GM12892 (cell line): ENCODE measurements around the gene CUBN.

Experiments
- POLR2A ChIP-seq: IDR thresholded peaks from 2 replicates; pipeline ENCODE4 v1.6.1; 2011; ENCODE audit warnings: low read depth, low read length, control low read depth
- POLR2AphosphoS5 ChIP-seq: IDR thresholded peaks from 2 replicates; pipeline ENCODE4 v1.6.1; 2011; ENCODE audit warnings: low read depth, low read length, control low read depth
- TAF1 ChIP-seq: IDR thresholded peaks from 2 replicates; pipeline ENCODE4 v1.6.1; 2011; ENCODE audit warnings: low read depth, mild to moderate bottlenecking, control low read depth, low read length, borderline replicate concordance

GRCh38 chr10:16975188-16975587 lies 154.4 kb downstream of the CUBN start:
- TF ChIP-seq POLR2A (no peak), TAF1 (no peak), POLR2AphosphoS5 (no peak)
